ENCODE measurements around the gene HIF3A. TPM values are rescaled to one million over a fixed set of nuclear protein-coding genes. Genes with fewer than 3 reads are reported as not detected.

HIF3A gene
- total RNA-seq, 1 experiment from 2014 or later: 0.98 TPM

- no peak for DNase-seq (ENCODE audit: low read depth, low spot score)
- Histone ChIP-seq H3K4me2 (ENCODE audit: low read length) (no peak overlapping the region), H3K4me1 (ENCODE audit: control insufficient read depth in 1 of 2, insufficient read depth in 2 of 2, low read length in 2 of 2) (no peaks in the 10 kb centered on the region), H2AFZ (ENCODE audit: low read depth, low read length, poor library complexity, severe bottlenecking) (no peak overlapping the region), H4K20me1 (ENCODE audit: insufficient read depth) (0 out of 2 replicates have a peak, but pooled peaks cover 7% of the 10 kb centered on the region), H3K27ac (ENCODE audit: low read depth, low read length) (no peak overlapping the region), H3K4me3 (replicated peaks in 1 of 2; ENCODE audit: low read depth in 1 of 2, low read length in 2 of 2) (no peak overlapping the region), H3K36me3 (ENCODE audit: control insufficient read depth in 1 of 2, insufficient read depth in 2 of 2, low read length in 2 of 2) (peaks cover 48 to 71% of the 10 kb centered on the region in 2 experiments), H3K79me2 (ENCODE audit: insufficient read depth, low read length) (peaks cover 45% of the 10 kb centered on the region), H3K9me2 (ENCODE audit: insufficient read depth) (no peaks in the 10 kb centered on the region), H3K9me3 (ENCODE audit: control insufficient read depth in 1 of 2, insufficient read depth in 1 of 2, low read depth in 1 of 2, low read length in 2 of 2) (no peaks in the 10 kb centered on the region), H3K9ac (ENCODE audit: low read length) (no peak overlapping the region), H3K27me3 (ENCODE audit: insufficient read depth, low read length) (no peaks in the 10 kb centered on the region)
- RAD21 ChIA-PET (ENCODE audit: low non-redundant PET in 1 of 2, low total read pairs in 2 of 2, uncharacterized antibody in 2 of 2, unreplicated experiment in 2 of 2): no interaction called here
- no peak for TF ChIP-seq EZH2phosphoT487 (IDR thresholded peaks at IDR 0.05; ENCODE audit: borderline replicate concordance)
- TF ChIP-seq SRF (IDR thresholded peaks at IDR 0.05; ENCODE audit: low read depth): no peak
- no peak for TF ChIP-seq FOSL1 (IDR thresholded peaks at IDR 0.05; ENCODE audit: low read depth)
- no peak for TF ChIP-seq YY1 (IDR thresholded peaks at IDR 0.05; ENCODE audit: extremely low read depth, insufficient replicate concordance, low read depth, low read length)
- TF ChIP-seq ZNF274 (IDR thresholded peaks at IDR 0.05; ENCODE audit: low read depth, low read length): no peak
- no peak for TF ChIP-seq JUND (IDR thresholded peaks at IDR 0.05)
- no peak for TF ChIP-seq CEBPB (IDR thresholded peaks at IDR 0.05; ENCODE audit: low read depth)
- no peak for TF ChIP-seq EGR1 (IDR thresholded peaks at IDR 0.05; ENCODE audit: low read depth)
- TF ChIP-seq CTCF (IDR thresholded peaks at IDR 0.05 in 2 of 3, conservative IDR thresholded peaks at IDR 0.05 in 1 of 3; ENCODE audit: borderline replicate concordance in 1 of 3, insufficient read depth in 1 of 3, low read depth in 2 of 3, low read length in 2 of 3): no peak
- TF ChIP-seq ELF1 (IDR thresholded peaks at IDR 0.05; ENCODE audit: borderline replicate concordance, low read depth): no peak
- no peak for TF ChIP-seq ZFX (IDR thresholded peaks at IDR 0.05)
- TF ChIP-seq SP1 (IDR thresholded peaks at IDR 0.05; ENCODE audit: low read depth): no peak
- TF ChIP-seq ATF3 (IDR thresholded peaks at IDR 0.05): no peak
- TF ChIP-seq ZBTB33 (IDR thresholded peaks at IDR 0.05; ENCODE audit: extremely low read depth, insufficient replicate concordance, low read length): no peak
- no peak for TF ChIP-seq CBX3 (IDR thresholded peaks at IDR 0.05; ENCODE audit: low read depth)
- TF ChIP-seq TCF7L2 (IDR thresholded peaks at IDR 0.05; ENCODE audit: borderline replicate concordance, extremely low read depth, insufficient read depth, insufficient read length): no peak
- no peak for TF ChIP-seq POLR2AphosphoS5 (IDR thresholded peaks at IDR 0.05; ENCODE audit: low read depth, low read length)
- CTCF ChIA-PET: no interaction called here
- POLR2A ChIA-PET: no interaction called here
- no peak for ATAC-seq
- no TSS peak for BruUV-seq (replicated peaks)
- intact Hi-C loops (cut with micrococcal nuclease): no loop called here
Observed at GRCh38 chr19:46380690-46381089, 83.8 kb downstream of the HIF3A start.

All from HCT116 (cell line).